Right atrium auricular region (tissue), 2 donors: Measurements from ENCODE around the gene TDP1. TPM values are rescaled to one million over a fixed set of nuclear protein-coding genes. Genes with fewer than 3 reads are reported as not detected.
"Not testable (repeated sequence)": the region's sequence is repeated elsewhere in the genome, so short reads cannot be mapped to it uniquely, and the experiment has no call there.

Source experiments
- DNase-seq: peaks from one replicate; pipeline ENCODE4 v3.0.0-alpha.2; 2019; ENCODE audit warnings: low spot score
- H3K27ac ChIP-seq, 2 donors: fragments of 200-600 bp; sonication (generic); 1 replicate in 1 of 2; 2 replicates in 1 of 2; pipeline ENCODE4 v1.5.1; 2016 to 2019
- H3K27me3 ChIP-seq, 2 donors: fragments of 200-600 bp; sonication (generic); one replicate each; pipeline versions ENCODE4 v1.5.1 to v1.6.0; 2017 to 2019
- H3K36me3 ChIP-seq: fragments of 200-600 bp; sonication (generic); one replicate; pipeline ENCODE4 v1.5.1; 2016
- H3K4me1 ChIP-seq, 2 donors: fragments of 200-600 bp; sonication (generic); one replicate each; pipeline versions ENCODE4 v1.5.1 to v1.6.0; 2017 to 2019
- H3K4me3 ChIP-seq, 2 donors: fragments of 200-600 bp; sonication (generic); 1 replicate in 1 of 2; 2 replicates in 1 of 2; pipeline ENCODE4 v1.5.1; 2017 to 2019; ENCODE audit warnings: mild to moderate bottlenecking in 1 of 2, moderate library complexity in 1 of 2
- H3K9me3 ChIP-seq, 2 donors: fragments of 200-600 bp; sonication (generic); one replicate each; pipeline ENCODE4 v1.5.1; 2019
- total RNA-seq, 2 donors: library from RNA; depleted of rRNA; stranded (reverse); fragments of >200 nt; gene quantifications; one replicate each; pipeline ENCODE4 v1.1.0, GENCODE V29; 2016
- TF ChIP-seq, protein P1 (sequence below), 2 donors: fragments of 200-600 bp; sonication (generic); IDR thresholded peaks; one replicate each; pipeline ENCODE4 v1.5.1; 2019; ENCODE audit warnings: antibody characterized with exemption in 2 of 2

The TDP1 gene
- total RNA-seq, 2 donors from 2014 or later = 1.6 to 2.8 TPM

GRCh38 chr14:90087433-90087832 lies 131.7 kb downstream of the TDP1 start:
- DNase-seq = peak; percentile 78

DNA sequence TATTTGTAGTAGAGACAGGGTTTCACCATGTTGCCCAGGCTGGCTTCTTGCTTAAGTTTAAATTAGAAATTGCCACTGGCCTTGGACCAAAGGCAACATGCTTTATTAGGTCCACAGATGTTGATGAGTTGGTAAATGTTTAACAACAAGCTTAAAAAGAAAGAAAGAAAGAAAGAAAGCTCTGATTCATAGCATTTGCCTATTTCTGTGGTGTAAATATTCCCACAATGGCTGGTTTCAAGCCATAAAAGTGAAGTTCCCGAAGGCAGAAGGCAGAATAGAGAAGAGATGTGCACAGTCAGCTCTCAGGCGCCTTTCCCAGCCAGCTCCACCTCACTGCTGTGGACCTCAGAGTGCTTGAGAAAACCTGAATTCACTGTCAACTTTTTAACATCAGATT lies 132.4 kb downstream of the TDP1 start:
- Histone ChIP-seq H3K9me3 (no peaks in the 10 kb centered on the region), H3K4me1 (peaks cover 0 to 6% of the 10 kb centered on the region in 2 donors), H3K27ac (peak overlapping the region in 1 of 2 donors; percentile 82), H3K4me3 (no peak overlapping the region), H3K36me3 (no peaks in the 10 kb centered on the region), H3K27me3 (no peaks in the 10 kb centered on the region)
- TF ChIP-seq, protein P1, sequence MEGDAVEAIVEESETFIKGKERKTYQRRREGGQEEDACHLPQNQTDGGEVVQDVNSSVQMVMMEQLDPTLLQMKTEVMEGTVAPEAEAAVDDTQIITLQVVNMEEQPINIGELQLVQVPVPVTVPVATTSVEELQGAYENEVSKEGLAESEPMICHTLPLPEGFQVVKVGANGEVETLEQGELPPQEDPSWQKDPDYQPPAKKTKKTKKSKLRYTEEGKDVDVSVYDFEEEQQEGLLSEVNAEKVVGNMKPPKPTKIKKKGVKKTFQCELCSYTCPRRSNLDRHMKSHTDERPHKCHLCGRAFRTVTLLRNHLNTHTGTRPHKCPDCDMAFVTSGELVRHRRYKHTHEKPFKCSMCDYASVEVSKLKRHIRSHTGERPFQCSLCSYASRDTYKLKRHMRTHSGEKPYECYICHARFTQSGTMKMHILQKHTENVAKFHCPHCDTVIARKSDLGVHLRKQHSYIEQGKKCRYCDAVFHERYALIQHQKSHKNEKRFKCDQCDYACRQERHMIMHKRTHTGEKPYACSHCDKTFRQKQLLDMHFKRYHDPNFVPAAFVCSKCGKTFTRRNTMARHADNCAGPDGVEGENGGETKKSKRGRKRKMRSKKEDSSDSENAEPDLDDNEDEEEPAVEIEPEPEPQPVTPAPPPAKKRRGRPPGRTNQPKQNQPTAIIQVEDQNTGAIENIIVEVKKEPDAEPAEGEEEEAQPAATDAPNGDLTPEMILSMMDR (IDR thresholded peaks at IDR 0.05) = no peak
- DNase-seq = no peak

More at GRCh38 chr14:90087433-90087832, 131.7 kb downstream of the TDP1 start:
- no peaks in the 10 kb centered on the region for H3K9me3 ChIP-seq
- TF ChIP-seq, protein P1 (IDR thresholded peaks at IDR 0.05) = no peak
- no peak overlapping the region for H3K4me3 ChIP-seq
- H3K36me3 ChIP-seq = no peaks in the 10 kb centered on the region
- no peaks in the 10 kb centered on the region for H3K27me3 ChIP-seq
- H3K4me1 ChIP-seq = peaks cover 0 to 6% of the 10 kb centered on the region in 2 donors
- peak overlapping the region in 1 of 2 donors; percentile 82 for H3K27ac ChIP-seq

DNA sequence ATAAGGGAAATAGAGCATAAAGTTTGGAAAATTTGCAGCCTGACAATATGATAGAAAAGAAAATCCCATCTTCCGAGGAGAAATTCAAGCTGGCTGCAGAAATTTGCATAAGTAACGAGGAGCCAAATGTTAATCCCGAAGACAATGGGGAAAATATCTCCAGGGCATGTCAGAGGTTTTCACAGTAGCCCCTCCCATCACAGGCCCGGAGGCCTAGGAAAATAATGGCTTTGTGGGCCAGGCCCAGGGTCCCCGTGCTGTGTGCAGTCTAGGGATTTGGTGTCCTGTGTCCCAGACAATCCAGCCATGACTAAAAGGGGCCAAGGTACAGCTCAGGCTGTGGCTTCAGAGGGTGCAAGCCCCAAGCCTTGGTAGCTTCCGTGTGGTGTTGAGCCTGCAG lies 133.8 kb downstream of the TDP1 start:
- not testable (repeated sequence) for H3K4me3 ChIP-seq, H3K9me3 ChIP-seq, DNase-seq, H3K27ac ChIP-seq, H3K36me3 ChIP-seq, H3K27me3 ChIP-seq, H3K4me1 ChIP-seq

DNA sequence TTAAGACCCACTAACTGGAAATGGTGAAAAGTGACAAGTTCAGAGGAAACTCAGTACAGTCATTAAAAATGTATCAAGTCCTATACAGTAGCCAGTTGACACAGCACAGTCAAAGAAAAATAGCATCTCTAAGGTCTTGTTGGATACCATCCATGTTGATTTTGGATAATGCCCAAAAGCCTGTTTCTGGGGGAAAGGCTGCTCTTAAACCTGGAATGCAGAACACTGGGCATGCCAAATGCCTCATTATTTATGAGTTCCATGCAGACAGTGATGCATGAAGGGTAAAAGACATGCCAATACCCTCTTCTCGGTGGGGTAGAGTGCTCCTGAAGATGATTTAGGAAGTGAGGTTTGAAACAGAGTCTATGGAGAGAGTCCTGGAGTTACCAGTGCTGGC lies 135.7 kb downstream of the TDP1 start:
- Histone ChIP-seq H3K27me3 (no peaks in the 10 kb centered on the region), H3K4me1 (peaks cover 0 to 6% of the 10 kb centered on the region in 2 donors), H3K36me3 (no peaks in the 10 kb centered on the region), H3K9me3 (no peaks in the 10 kb centered on the region), H3K4me3 (no peak overlapping the region), H3K27ac (peak overlapping the region in 1 of 2 donors; percentile 27)
- TF ChIP-seq, protein P1 (IDR thresholded peaks at IDR 0.05) = no peak
- DNase-seq = no peak

- Histone ChIP-seq H3K9me3 (no peaks in the 10 kb centered on the region), H3K36me3 (no peaks in the 10 kb centered on the region), H3K4me1 (peaks cover 0 to 6% of the 10 kb centered on the region in 2 donors), H3K4me3 (no peak overlapping the region), H3K27me3 (no peaks in the 10 kb centered on the region), H3K27ac (no peak overlapping the region)
- TF ChIP-seq, protein P1 (IDR thresholded peaks at IDR 0.05) = no peak
- no peak for DNase-seq
Measured at GRCh38 chr14:90093942-90094595, 138.3 kb downstream of the TDP1 start.

Other genes with a start within 250 kb of the TDP1 start
- 1 to 10 TPM; 2.0 to 2.2 TPM for gene EFCAB11, start 1.2 kb upstream of the TDP1 start, total RNA-seq
- gene KCNK13, start 106.1 kb downstream of the TDP1 start, total RNA-seq = 1 to 10 TPM in 1 of 2 donors, under 1 TPM in 1; 0.93 to 6.0 TPM